Left lung (tissue), 10 donors: ENCODE measurements around the gene MPZL1. TPM values are rescaled to one million over a fixed set of nuclear protein-coding genes. Genes with fewer than 3 reads are reported as not detected.
"Not testable (repeated sequence)": the region's sequence is repeated elsewhere in the genome, so short reads cannot be mapped to it uniquely, and the experiment has no call there.

Source experiments
- ATAC-seq: fragments of 200-7000 bp; cut with Tn5 transposase; one replicate; pipeline ENCODE4 v1.9.1; 2020; ENCODE audit warnings: moderate library complexity
- DNase-seq, 4 donors: peaks; one replicate each; pipeline ENCODE4 v3.0.0-alpha.2; 2013 to 2020
- H3K27ac ChIP-seq, 2 donors: fragments of 200-600 bp; sonication (generic) in 1 of 2; one replicate each; pipeline versions ENCODE4 v1.5.0 to v1.8.0; 2020 to 2021
- H3K27me3 ChIP-seq, 2 donors: fragments of 200-600 bp; sonication (generic) in 1 of 2; one replicate each; pipeline versions ENCODE4 v1.5.0 to v1.8.0; 2020 to 2021
- H3K36me3 ChIP-seq, 2 donors: fragments of 200-600 bp; sonication (generic) in 1 of 2; one replicate each; pipeline versions ENCODE4 v1.5.0 to v1.8.0; 2020 to 2021
- H3K4me1 ChIP-seq, 2 donors: fragments of 200-600 bp; one replicate each; pipeline ENCODE4 v1.8.0; 2021
- H3K4me3 ChIP-seq, 2 donors: fragments of 200-600 bp; sonication (generic) in 1 of 2; one replicate each; pipeline versions ENCODE4 v1.5.0 to v1.8.0; 2020 to 2021; ENCODE audit warnings: mild to moderate bottlenecking in 1 of 2
- H3K9me3 ChIP-seq, 2 donors: fragments of 200-600 bp; sonication (generic) in 1 of 2; one replicate each; pipeline versions ENCODE4 v1.5.0 to v1.8.0; 2020 to 2021
- CTCF ChIP-seq, 2 donors: fragments of 200-600 bp; sonication (generic) in 1 of 2; IDR thresholded peaks; one replicate each; pipeline versions ENCODE4 v1.5.0 to v1.8.0; 2021; ENCODE audit warnings: antibody characterized with exemption in 2 of 2
- intact Hi-C, 2 donors: fragments of 100-400 bp; cut with DNase I; formaldehyde crosslinking; loops; one replicate each; pipeline versions ENCODE4 v1.11.2 to v1.14.2; 2022
- polyA plus RNA-seq, 6 donors: library from polyadenylated mRNA; unstranded; fragments of 120-200 nt; gene quantifications; one replicate each; pipeline ENCODE4 v1.2.1, GENCODE V29; 2013; ENCODE audit not compliant: insufficient read length in 6 of 6
- total RNA-seq, 2 donors: library from RNA; stranded (reverse); fragmentation: NEBNext Ultra II Directional; extraction: Animal tissue kit (Norgen Biotek cat#: 25700); gene quantifications; one replicate each; pipeline ENCODE4 v1.2.1, GENCODE V29; 2021
- donor health status: DM: no; HTN: yes; CAD: no.
- donor health status: DM: no; HTN: no; CAD: no.

Gene MPZL1
- total and polyA plus RNA-seq, 8 donors, result 110 to 148 (median 122) TPM

GRCh38 chr1:167739752-167740151, 18.0 kb downstream of the MPZL1 start:
- H3K36me3 ChIP-seq, result peaks cover 0 to 5% of the 10 kb centered on the region in 2 donors
- H3K27me3 ChIP-seq, result no peaks in the 10 kb centered on the region
- intact Hi-C loops, result no loop called here
- ATAC-seq (no peak), DNase-seq (no peak)
- no peak for TF ChIP-seq CTCF (IDR thresholded peaks at IDR 0.05)
- no peak overlapping the region for H3K27ac ChIP-seq
- no peak overlapping the region for H3K4me3 ChIP-seq
- peaks cover 0 to 10% of the 10 kb centered on the region in 2 donors for H3K4me1 ChIP-seq
- no peaks in the 10 kb centered on the region for H3K9me3 ChIP-seq

- intact Hi-C loops, result not testable (repeated sequence)
Measured at GRCh38 chr1:167741103-167741502, 19.3 kb downstream of the MPZL1 start.

DNA sequence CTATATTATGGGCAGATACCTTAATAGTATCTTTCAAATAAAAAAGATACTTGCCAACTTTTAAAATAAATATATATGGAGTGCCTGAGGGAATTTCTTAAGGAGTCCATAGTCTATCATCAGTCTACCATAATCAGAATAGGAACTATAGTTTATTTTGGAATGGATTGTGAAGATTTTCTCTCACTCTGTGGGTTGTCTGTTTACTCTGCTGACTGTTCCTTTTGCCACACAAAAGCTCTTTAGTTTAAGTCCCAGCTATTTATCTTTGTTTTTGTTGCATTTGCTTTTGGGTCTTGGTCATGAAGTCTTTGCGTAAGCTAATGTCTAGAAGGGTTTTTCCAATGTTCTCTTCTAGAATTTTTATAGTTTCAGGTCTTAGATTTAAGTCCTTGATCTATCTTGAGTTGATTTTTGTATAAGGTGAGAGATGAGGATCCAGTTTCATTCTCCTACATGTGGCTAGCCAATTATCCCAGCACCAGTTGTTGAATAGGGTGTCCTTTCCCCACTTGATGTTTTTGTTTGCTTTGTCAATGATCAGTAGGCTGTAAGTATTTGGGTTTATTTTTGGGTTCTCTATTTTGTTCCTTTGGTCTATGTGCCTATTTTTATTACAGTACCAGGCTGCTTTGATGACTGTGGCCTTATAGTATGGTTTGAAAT, 20.7 kb downstream of the MPZL1 start:
- DNase-seq, intact Hi-C loops, ATAC-seq, H3K27ac ChIP-seq, H3K4me3 ChIP-seq, H3K36me3 ChIP-seq, H3K9me3 ChIP-seq, H3K27me3 ChIP-seq, H3K4me1 ChIP-seq: not testable (repeated sequence)

More at GRCh38 chr1:167741103-167741502, 19.3 kb downstream of the MPZL1 start:
- not testable (repeated sequence) for DNase-seq, H3K4me3 ChIP-seq, ATAC-seq, H3K27me3 ChIP-seq, H3K27ac ChIP-seq, H3K4me1 ChIP-seq, H3K9me3 ChIP-seq, H3K36me3 ChIP-seq

DNA sequence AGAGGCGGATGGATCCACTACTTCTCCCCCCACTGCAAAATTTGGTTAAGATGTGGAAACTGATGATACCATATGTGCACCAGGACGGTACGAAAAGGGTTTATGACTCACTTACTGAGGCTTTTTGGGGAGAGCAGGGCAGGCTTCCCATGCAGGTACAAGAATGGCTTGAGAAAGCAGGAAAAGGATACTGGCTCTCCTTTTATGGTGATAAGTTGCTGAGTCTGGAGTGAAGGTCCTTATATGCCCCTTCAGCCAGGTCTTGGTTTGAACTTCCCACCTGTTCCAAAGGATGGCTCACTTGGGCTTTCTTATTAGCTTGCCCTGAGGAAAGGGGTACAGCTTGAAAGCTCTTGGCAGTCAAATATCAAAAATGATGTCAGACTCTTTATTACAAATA, 23.1 kb downstream of the MPZL1 start:
- Histone ChIP-seq H3K4me1 (peaks cover 12 to 14% of the 10 kb centered on the region in 2 donors), H3K27me3 (no peaks in the 10 kb centered on the region), H3K36me3 (no peaks in the 10 kb centered on the region), H3K9me3 (no peaks in the 10 kb centered on the region), H3K27ac (no peak overlapping the region), H3K4me3 (no peak overlapping the region)
- TF ChIP-seq CTCF (IDR thresholded peaks at IDR 0.05), result no peak
- no peak for ATAC-seq
- intact Hi-C loops, result no loop called here
- no peak for DNase-seq

DNA sequence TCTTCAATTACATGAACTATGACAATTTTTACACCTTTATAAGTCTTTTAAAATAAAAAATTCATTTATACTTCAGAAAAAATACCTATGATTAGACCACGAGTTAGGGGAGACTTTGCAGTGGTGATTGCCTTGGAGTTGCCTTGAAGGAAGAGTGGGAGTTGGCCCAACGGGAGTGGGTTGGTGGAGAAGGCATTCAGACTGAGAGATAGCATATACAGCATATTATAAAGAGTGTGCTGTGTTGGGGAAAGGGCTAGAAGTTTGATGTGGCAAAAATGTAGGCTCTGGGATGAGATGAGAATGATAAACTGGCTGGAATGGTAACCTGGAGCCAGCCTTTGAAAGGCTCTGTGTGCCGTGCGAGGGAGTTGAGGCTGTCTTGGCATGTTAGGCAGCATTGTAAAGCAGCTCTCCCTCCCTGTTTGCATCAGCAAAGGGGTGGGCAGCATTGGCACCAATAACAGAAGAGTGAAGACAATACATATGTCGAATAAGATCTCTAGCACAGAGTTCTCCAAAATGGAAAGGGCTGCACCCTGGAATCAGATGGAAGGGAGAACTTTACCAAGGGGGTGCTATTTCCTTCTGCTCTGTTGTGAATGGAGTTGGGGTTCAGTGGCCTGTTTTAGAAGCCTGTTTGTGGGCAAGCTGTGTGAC, 24.4 kb downstream of the MPZL1 start:
- peaks cover 12 to 14% of the 10 kb centered on the region in 2 donors for H3K4me1 ChIP-seq
- H3K9me3 ChIP-seq, result no peaks in the 10 kb centered on the region
- no peaks in the 10 kb centered on the region for H3K36me3 ChIP-seq
- ATAC-seq (no peak), DNase-seq (no peak)
- intact Hi-C loops, result no loop called here
- no peaks in the 10 kb centered on the region for H3K27me3 ChIP-seq
- H3K4me3 ChIP-seq, result no peak overlapping the region
- no peak overlapping the region for H3K27ac ChIP-seq
- no peak for TF ChIP-seq CTCF (IDR thresholded peaks at IDR 0.05)

DNA sequence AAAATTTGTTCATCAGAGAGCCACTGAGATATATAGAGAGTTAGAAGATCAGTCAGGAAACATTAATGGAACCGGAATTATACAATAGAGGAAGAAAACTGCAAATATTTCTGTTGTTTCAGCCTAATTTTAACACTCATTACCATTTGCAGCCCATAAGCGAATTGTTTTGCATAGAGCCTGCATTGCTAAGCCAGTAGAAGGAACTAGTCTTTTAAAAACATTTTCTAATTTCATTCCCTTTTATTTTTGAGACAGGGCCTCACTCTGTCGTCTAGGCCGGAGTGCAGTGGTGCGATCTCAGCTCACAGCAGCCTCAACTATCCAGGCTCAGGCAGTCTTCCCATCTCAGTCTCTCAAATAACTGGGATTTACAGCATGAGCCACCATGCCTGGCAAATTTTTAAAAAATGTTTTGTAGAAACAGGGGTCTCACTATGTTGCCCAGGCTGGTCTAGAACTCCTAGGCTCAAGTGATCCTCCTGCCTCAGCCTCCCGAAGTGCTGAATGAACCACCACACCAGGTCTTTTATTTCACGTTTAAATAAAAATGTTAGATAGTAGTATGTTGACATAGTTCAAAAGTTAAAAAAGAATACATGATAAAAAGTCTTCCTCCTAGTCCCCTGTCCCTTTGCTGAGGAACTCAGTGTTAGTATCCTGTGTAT, 25.3 kb downstream of the MPZL1 start:
- no peak for DNase-seq
- no peak overlapping the region for H3K4me3 ChIP-seq
- no peak for TF ChIP-seq CTCF (IDR thresholded peaks at IDR 0.05)

More for the DNA sequence above, 25.3 kb downstream of the MPZL1 start:
- ATAC-seq, result no peak
- H3K4me1 ChIP-seq, result peaks cover 14 to 20% of the 10 kb centered on the region in 2 donors
- no peaks in the 10 kb centered on the region for H3K9me3 ChIP-seq
- no peak overlapping the region for H3K27ac ChIP-seq
- no peaks in the 10 kb centered on the region for H3K36me3 ChIP-seq
- no peaks in the 10 kb centered on the region for H3K27me3 ChIP-seq
- intact Hi-C loops, result no loop called here
